CD4-positive, alpha-beta T cell treated with Interleukin-1 beta for 1 hour (primary cell): ENCODE data around the gene ZDHHC1.

Experiments used
- DNase-seq, 2 donors: peaks; one replicate each; pipeline ENCODE4 v3.0.0-alpha.2; 2020 to 2022

The ZDHHC1 gene

GRCh38 chr16:67446968-67447507 lies 30.8 kb upstream of the ZDHHC1 start:
- no peak for DNase-seq

DNA sequence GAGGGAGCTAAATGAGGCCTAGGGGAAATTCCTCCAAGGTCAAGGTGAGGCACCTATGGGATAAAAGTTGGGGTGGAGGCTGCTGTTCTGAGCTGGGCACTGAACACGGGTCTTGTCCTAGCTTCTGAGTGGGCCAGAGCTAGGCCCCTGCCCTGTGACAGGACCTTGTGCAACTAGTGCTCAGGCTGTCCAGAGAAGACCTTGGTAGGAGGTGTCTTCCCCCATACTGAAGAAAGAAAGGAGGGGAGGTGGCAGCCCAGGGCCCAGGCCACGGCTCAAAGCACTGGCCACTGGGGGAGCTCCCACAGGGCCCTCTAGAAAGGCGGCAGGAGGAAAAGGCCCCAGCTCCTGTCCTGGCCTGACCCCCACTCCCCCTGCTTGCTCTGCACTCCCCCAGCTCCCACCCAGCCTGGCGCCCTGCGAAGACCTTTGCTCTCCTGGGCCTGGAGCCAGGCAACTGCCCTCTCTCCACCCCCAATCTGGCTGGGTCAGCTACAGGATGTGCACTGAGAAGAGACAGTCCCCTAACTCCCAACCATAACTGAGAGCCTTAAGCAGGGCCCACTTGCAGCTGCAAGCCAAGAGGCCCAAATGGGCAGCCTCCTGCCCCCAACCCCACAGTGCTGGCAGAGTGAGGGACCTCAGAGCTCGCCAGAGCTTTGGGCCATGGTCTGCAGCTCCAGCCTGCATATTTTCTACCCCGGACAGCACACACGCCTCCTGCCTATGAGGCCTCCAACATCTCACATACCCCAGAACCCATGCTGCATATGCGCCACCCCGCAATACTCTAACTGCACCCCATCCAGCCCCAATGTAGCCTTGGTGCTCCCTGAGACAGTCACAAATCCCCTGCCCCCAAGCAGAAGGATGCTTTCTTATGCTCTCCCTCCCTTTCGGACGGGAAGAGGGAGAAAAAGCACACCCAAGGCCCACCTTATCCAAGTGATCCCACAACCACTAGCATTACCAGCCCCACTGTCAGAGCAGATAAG lies 29.9 kb upstream of the ZDHHC1 start:
- DNase-seq, result no peak

DNA sequence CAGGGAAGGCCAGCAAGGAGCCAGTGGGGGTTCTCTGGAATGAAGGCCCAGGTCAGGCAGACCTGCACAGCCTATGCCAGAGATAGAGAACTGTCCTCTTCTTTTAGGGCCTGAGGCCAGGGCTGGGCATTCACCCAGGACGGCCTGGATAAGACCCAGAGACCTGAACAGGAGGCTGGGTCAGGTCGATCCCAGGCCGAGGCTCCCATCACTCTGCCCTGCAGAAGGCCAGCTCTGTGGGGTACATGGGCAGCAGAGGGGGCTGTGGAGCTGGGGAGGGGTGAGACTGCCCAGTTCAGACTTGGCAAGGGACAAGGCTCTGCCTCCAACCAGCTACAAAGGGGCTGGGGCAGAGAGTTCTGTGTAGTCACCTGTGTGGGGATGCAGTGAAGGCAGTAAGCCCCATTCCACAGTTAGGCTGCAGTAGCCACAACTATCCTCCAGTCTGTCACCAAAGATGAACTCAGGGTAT lies 29.2 kb upstream of the ZDHHC1 start:
- DNase-seq, result no peak

- DNase-seq, result no peak
Measured at GRCh38 chr16:67445126-67445426, 28.8 kb upstream of the ZDHHC1 start.

- DNase-seq, result no peak
Measured at GRCh38 chr16:67444259-67445125, 28.2 kb upstream of the ZDHHC1 start.

- no peak for DNase-seq
Measured at GRCh38 chr16:67443265-67443664, 27.0 kb upstream of the ZDHHC1 start.

DNA sequence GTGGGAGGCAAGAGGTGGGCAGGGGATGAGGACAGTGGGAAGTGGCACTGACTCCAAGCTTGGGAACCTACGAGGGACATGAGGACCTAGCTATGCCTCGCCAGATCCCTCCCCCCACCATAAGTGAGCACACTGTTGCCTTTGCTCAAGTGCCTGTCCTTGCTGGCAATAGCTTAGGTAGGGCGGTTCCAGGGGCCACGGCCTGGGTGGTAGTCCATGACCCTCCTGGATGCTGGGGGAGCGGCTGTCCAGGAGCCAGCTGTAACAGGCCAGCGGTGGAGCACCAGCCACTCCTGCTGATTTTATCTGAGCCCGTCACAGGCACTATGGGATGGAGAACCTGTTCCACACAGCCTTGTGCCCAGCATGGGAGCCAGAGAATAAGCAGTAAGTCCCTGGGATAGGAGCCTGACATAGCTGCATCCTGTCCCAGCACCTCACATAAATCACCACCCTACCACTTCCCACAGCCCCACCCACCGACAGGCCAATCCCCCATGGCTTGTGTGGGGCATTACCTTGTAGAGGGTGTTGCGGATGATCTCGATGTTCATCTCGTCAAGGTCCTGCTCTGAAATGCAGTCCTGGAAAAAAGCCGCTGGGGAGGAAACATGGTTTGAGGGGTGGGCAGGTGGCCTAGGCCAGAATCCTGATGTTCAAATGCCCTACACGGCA lies 26.4 kb upstream of the ZDHHC1 start:
- no peak for DNase-seq

- DNase-seq, result no peak
Measured at GRCh38 chr16:67441907-67442306, 25.6 kb upstream of the ZDHHC1 start.

- DNase-seq, result no peak
Measured at GRCh38 chr16:67441271-67441753, 25.0 kb upstream of the ZDHHC1 start.

DNA sequence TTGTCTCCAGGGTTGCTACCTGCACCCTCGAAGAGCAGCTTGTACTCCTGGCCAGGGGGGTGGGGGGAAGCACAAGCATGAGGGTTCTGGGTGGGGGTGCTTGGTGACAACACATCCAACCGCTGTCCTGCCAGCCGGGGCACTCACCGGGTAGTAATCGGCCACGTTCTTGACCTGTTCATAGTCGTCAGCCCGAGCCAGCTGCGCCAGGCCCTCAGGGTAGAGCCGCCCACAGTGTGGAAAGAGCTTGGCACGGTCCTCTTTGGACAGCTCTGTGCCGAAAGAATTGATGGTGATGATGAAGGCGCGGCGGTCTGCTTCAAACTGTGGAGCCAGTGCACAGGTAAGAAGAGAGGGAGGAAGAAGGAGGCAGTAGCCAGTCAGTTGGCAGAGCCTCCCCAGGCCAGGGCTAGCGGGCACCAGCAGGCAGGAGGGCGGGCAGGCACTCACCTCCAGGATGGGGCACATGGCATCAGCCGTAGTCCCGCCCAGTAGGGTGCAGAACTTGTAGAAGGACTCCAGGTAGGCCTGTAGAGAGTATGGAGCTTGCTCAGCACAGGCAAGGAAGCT lies 22.6 kb upstream of the ZDHHC1 start:
- no peak for DNase-seq

- DNase-seq, result no peak
Measured at GRCh38 chr16:67438098-67438791, 22.0 kb upstream of the ZDHHC1 start.

DNA sequence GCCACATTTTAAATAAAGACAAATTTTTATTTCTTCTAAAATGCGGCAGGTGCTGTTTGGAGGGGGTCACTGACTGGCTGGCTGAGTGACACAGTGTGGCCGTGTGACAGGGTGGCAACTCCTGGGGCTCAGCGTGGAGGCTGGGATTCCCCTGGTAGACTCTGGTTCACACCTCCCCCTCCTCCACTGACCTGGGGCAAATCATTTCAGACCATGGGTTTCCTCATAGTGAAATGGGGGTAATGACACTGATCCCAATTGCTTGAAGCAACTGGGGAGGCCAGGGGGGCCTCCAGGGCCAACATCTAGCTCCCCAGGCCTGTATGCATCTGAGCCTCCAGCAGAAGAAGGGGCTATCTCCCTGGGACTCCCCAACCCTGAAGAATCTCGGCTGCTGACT lies 21.2 kb upstream of the ZDHHC1 start:
- DNase-seq, result no peak

DNA sequence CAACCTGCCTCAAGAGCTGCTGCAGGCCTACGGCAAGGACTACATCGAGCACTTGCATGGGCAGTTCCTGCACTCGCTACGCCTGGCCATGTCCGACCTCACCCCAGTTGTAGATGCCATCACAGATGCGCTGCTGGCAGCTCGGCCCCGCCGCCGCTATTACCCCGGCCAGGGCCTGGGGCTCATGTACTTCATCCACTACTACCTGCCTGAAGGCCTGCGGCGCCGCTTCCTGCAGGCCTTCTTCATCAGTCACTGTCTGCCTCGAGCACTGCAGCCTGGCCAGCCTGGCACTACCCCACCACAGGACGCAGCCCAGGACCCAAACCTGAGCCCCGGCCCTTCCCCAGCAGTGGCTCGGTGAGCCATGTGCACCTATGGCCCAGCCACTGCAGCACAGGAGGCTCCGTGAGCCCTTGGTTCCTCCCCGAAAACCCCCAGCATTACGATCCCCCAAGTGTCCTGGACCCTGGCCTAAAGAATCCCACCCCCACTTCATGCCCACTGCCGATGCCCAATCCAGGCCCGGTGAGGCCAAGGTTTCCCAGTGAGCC lies 20.4 kb upstream of the ZDHHC1 start:
- no peak for DNase-seq

GRCh38 chr16:67435758-67436164 lies 19.5 kb upstream of the ZDHHC1 start:
- DNase-seq, result no peak

DNA sequence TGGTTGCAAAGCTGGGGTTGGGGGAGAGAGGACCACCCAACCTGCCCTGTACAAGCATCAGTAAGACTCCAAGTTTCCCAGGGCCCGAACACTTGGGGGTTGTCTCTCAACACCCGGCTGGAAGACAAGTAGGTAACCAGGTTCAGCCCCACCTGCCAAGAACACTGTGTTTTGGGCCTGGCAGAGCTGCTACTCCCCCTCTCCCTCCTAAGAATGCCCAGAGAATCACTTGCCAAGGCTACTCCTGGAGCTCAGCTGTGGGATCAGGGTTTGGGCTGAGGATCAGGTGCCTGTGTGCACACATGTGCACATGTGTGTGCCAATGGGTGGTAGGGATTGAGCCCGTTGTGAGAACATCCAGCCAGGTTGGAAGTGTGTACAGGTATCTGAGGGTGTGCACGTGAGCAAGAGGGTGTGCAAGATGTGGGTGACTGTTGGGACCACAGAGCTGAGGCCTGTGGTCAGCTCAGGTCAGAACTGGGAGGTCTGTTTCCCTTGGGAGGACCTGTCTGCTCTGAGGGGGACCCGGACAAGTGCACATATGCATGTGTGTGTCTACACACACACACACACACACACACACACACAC lies 16.9 kb upstream of the ZDHHC1 start:
- DNase-seq, result no peak

DNA sequence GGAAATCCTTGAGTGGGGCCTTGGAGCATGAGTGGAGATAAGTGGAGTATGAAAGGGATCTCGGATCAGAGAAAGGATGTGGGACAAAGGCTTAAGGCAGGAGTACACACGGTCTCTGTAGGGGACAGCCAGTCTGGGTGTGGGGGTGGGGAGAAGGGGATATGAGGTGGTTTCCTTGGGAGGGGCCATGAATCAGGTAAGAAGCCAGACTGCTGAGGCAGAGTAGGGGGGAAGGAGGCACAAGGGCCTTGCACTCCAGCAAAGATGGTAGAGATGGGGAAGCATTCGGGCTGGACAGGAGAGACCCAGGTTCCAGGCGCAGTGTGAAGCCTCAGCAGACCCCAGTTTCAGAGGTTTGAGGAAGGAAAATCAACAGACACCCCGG lies 16.2 kb upstream of the ZDHHC1 start:
- no peak for DNase-seq

DNA sequence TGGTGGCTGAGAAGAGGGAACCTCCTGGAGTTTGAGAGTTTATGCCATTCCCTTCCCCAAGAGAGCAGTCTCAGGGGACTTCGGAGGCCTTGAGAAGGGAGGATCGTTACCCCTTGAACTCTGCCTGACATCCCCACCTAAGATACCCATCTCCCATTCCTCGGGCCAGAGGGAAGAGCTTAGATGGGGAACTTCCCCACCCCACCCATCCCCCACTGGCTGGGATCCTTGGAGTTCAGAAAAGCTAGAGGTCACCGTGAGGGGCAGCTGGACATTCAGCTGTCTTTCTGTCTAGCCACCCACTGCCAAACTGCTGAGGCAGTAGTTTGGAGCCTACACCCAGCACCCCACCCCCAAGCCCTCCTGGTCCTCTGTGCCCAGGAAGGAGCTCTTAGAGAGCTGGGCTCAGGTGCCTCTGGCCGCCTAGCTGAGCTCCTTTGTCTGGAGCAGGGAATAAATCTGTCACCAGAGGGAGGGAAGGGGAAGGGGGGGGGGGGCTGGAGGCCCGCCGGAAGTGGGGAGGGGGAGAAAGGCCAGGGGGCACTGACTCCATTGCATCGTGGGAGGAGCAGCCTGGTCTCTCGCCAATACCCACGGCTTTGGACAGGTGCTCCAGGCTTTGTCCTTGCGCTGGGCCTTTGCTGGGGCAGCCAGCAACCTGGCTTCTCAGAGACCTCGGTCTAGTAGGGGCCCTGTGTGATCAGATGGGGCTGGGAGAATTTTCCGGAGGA lies 15.7 kb upstream of the ZDHHC1 start:
- DNase-seq, result no peak

- DNase-seq, result peak; percentile 17 to 24
Measured at GRCh38 chr16:67430977-67431774, 14.9 kb upstream of the ZDHHC1 start, which contains the start of gene HSD11B2. Gene HSD11B2 (plus strand): TSS chr16:67431121. CDS start chr16:67431249, 128 bp downstream.

DNA sequence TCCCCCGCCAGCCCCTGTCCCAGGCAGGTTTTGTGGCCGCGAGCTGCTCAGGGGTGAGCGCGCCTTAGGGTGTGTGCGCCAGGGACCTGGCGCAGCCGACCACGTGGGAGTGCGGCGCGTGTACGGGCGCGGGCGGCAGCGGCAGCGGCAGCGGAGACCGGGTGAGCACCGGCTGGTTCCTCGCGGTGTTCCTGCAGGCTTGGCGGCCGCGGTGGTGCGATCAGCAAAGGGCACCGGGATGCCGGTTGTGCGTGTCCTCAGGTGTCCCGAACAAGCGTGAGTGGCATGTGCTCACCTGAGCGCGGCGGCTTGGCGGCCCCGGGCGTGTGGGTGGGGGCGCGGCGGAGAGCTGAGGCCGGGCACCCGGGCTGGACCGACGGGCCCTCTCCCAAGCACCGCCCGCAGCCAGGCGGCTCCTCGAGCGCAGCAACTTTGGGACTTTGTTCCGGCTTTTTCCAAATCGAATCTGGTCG lies 14.3 kb upstream of the ZDHHC1 start:
- no peak for DNase-seq
